GM12878 (cell line): ENCODE results near the gene PIP4K2B. TPM values are rescaled to one million over a fixed set of nuclear protein-coding genes. Genes with fewer than 3 reads are reported as not detected.

Experiments used
- ATAC-seq: fragments of 200-7000 bp; cut with Tn5 transposase; 3 replicates; pipeline ENCODE4 v1.9.1; 2020; ENCODE audit warnings: mild to moderate bottlenecking, moderate library complexity
- BruUV-seq: library from RNA; stranded (reverse); fragments of 400-500 nt; replicated peaks from 2 replicates; lab custom pipeline; 2021; lab: Mats Ljungman, UMichigan
- CTCF ChIA-PET: fragments of 300-600 bp; sonication (Branson Sonifier 250); formaldehyde crosslinking; extraction: SDS; loops from one replicate; lab custom pipeline; 2021; ENCODE audit warnings: inconsistent platforms; lab: Yijun Ruan, JAX
- POLR2A ChIA-PET: fragments of 350-600 bp; formaldehyde crosslinking; extraction: SDS; loops from one replicate; lab custom pipeline; 2021; ENCODE audit warnings: inconsistent platforms; lab: Charles Lee
- RAD21 ChIA-PET: fragments of 300-600 bp; sonication (Branson Sonifier 250); formaldehyde crosslinking; loops from one replicate; lab custom pipeline; 2023; ENCODE audit warnings: antibody characterized with exemption; ENCODE audit not compliant: unreplicated experiment; lab: Charles Lee
- SMC1A ChIA-PET: fragments of 300-600 bp; sonication (Branson Sonifier 250); formaldehyde crosslinking; loops from one replicate; lab custom pipeline; 2023; ENCODE audit not compliant: unreplicated experiment, uncharacterized antibody; lab: Charles Lee
- DNase-seq: peaks from one replicate; pipeline ENCODE4 v3.0.0-alpha.2; 2011; ENCODE audit warnings: low read depth, low spot score
- FAIRE-seq: peaks from 3 replicates; lab custom pipeline; 2011; peaks lifted over from hg19 to GRCh38; lab: Jason Lieb, UNC
- H2AFZ ChIP-seq: 2 replicates; pipeline ENCODE4 v1.6.0; 2011; ENCODE audit warnings: low read depth, low read length, control low read depth; ENCODE audit not compliant: control insufficient read depth
- H3K27ac ChIP-seq: 2 replicates; pipeline ENCODE4 v1.5.1; 2011; ENCODE audit warnings: control low read depth; ENCODE audit not compliant: control insufficient read depth, insufficient read depth
- H3K27me3 ChIP-seq, 2 experiments: replicated peaks in 1 of 2; 2 replicates each; pipeline versions ENCODE4 v1.6.0 to v1.6.1; 2011; ENCODE audit warnings: low read length in 1 of 2; ENCODE audit not compliant: control insufficient read depth in 2 of 2, insufficient read depth in 2 of 2
- H3K36me3 ChIP-seq, 2 experiments: 2 replicates each; pipeline ENCODE4 v1.5.1; 2011; ENCODE audit warnings: low read length in 1 of 2; ENCODE audit not compliant: control insufficient read depth in 2 of 2, insufficient read depth in 2 of 2
- H3K4me1 ChIP-seq: 2 replicates; pipeline ENCODE4 v1.6.1; 2011; ENCODE audit warnings: mild to moderate bottlenecking, low read length, moderate library complexity, mixed read lengths; ENCODE audit not compliant: control insufficient read depth, insufficient read depth
- H3K4me2 ChIP-seq: 2 replicates; pipeline ENCODE4 v1.6.0; 2011; ENCODE audit warnings: control low read depth; ENCODE audit not compliant: control insufficient read depth, insufficient read depth
- H3K4me3 ChIP-seq: fragments of 200-600 bp; sonication (generic); 2 replicates; pipeline ENCODE4 v1.5.1; 2016
- H3K79me2 ChIP-seq: 2 replicates; pipeline ENCODE4 v1.6.0; 2011; ENCODE audit warnings: low read length; ENCODE audit not compliant: control insufficient read depth, insufficient read depth
- H3K9ac ChIP-seq: 2 replicates; pipeline ENCODE4 v1.8.0; 2011; ENCODE audit warnings: low read length, control low read depth, mixed read lengths; ENCODE audit not compliant: control insufficient read depth, insufficient read depth
- H3K9me3 ChIP-seq: replicated peaks from 3 replicates; pipeline ENCODE4 v1.5.1; 2011; ENCODE audit warnings: mild to moderate bottlenecking, low read length; ENCODE audit not compliant: control insufficient read depth, insufficient read depth
- H4K20me1 ChIP-seq: 2 replicates; pipeline ENCODE4 v1.6.0; 2011; ENCODE audit not compliant: control insufficient read depth, insufficient read depth
- BCL11A ChIP-seq: IDR thresholded peaks from 2 replicates; pipeline ENCODE4 v1.6.1; 2011; ENCODE audit warnings: low read depth, low read length
- CBX5 ChIP-seq: sonication (generic); IDR thresholded peaks from 2 replicates; pipeline ENCODE4 v1.6.1; 2016; ENCODE audit warnings: low read depth, moderate library complexity, mild to moderate bottlenecking, inconsistent platforms
- CHD4 ChIP-seq: fragments of 200-600 bp; sonication (generic); IDR thresholded peaks from 2 replicates; pipeline ENCODE4 v1.6.1; 2016; ENCODE audit warnings: mild to moderate bottlenecking
- CREM ChIP-seq: IDR thresholded peaks from 2 replicates; pipeline ENCODE4 v1.6.1; 2014; ENCODE audit warnings: antibody characterized with exemption, low read depth
- NBN ChIP-seq: fragments of 450-650 bp; IDR thresholded peaks from 2 replicates; pipeline ENCODE4 v1.6.1; 2016
- SIN3A ChIP-seq: IDR thresholded peaks from 2 replicates; pipeline ENCODE4 v1.6.1; 2012; ENCODE audit warnings: low read depth, low read length, improper control_type of control experiment
- SKIL ChIP-seq: fragments of 450-650 bp; IDR thresholded peaks from 2 replicates; pipeline ENCODE4 v1.6.1; 2017; ENCODE audit warnings: mild to moderate bottlenecking, low read depth, inconsistent platforms; ENCODE audit not compliant: poor library complexity, severe bottlenecking
- ZBED1 ChIP-seq: IDR thresholded peaks from 2 replicates; pipeline ENCODE4 v1.6.1; 2016; ENCODE audit warnings: borderline replicate concordance
- ZNF384 ChIP-seq: IDR thresholded peaks from 2 replicates; pipeline ENCODE4 v1.6.1; 2012; ENCODE audit warnings: low read depth, mild to moderate bottlenecking, low read length, improper control_type of control experiment, borderline replicate concordance
- WGBS: methylation state at CpG from one replicate; pipeline ENCODE4 v1.1.6; 2016; ENCODE audit warnings: low lambda C conversion rate; ENCODE audit not compliant: insufficient replicate concordance, insufficient coverage; ENCODE audit errors: missing lambda C conversion rate; 5-methylcytosine and 5-hydroxymethylcytosine counted together
- in situ Hi-C: fragments of 300-500 bp; cut with MboI; formaldehyde crosslinking; loops from 9 replicates; pipeline ENCODE4 v1.14.3; 2018; ENCODE audit warnings: mixed read lengths
- intact Hi-C: fragments of 100-400 bp; cut with micrococcal nuclease; formaldehyde crosslinking; loops from one replicate; pipeline ENCODE4 v1.14.2; 2022; ENCODE audit not compliant: unreplicated experiment
- polyA plus RNA-seq, 11 experiments: library from polyadenylated mRNA; depleted of rRNA in 4 of 11; unstranded in 6 of 11; stranded (reverse) in 5 of 11; fragments of >200 nt; fragmentation: Nextera tagmentation in 4 of 11; fragmentation: Illumina TruSeq in 1 of 11; extraction: Ambion mirVana in 4 of 11; extraction: Trizol in 1 of 11; gene quantifications; 1 replicate in 1 of 11; 2 replicates in 10 of 11; pipeline versions ENCODE4 v1.2.1 to v1.2.3, GENCODE V29; 2011 to 2016; ENCODE audit warnings: inconsistent platforms in 2 of 11, missing spikeins in 2 of 11, low read depth in 1 of 11
- total RNA-seq, 4 experiments: library from RNA; depleted of rRNA in 3 of 4; stranded (reverse); fragments of >200 nt in 3 of 4; fragmentation: Illumina TruSeq in 1 of 4; extraction: Trizol in 1 of 4; gene quantifications; 2 replicates each; pipeline versions ENCODE4 v1.2.1 to v1.2.3, GENCODE V29; 2013 to 2021
- TF ChIP-seq, protein P1 (sequence below): IDR thresholded peaks from 2 replicates; pipeline ENCODE4 v1.6.1; 2011; ENCODE audit warnings: low read depth, low read length, improper control_type of control experiment, borderline replicate concordance

Gene PIP4K2B
- total and polyA plus RNA-seq, 10 of the 15 experiments (the other 5 are each of a cell fraction or from before 2014, with no cell fraction given) = 3.8 to 30.3 (median 18.2) TPM

DNA sequence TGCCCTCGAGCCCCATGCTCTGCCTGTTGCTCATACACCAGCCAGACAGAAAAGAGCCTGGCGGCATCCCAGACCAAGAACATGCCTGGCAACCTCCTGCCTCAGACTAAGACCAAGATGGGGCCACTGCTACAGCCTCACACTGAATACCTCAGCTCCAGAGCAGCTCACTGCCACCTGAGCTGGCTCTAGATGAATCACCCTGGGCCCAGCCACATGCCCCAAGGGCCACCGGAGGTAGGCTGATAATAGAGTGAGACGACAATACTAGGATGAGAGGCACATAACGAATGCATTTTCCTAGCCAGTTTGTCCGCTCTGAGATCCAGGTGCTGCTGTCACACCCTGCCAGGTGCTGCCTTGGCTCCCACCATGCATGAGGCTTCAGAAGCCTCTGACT, 13.0 kb downstream of the PIP4K2B start:
- Histone ChIP-seq H3K4me2 (no peak overlapping the region), H3K9me3 (no peaks in the 10 kb centered on the region), H3K4me3 (no peak overlapping the region), H4K20me1 (no peaks in the 10 kb centered on the region), H3K4me1 (no peaks in the 10 kb centered on the region; the same call in 1 of the 2 replicates), H3K27me3 (no peaks in the 10 kb centered on the region), H3K9ac (no peak overlapping the region), H3K27ac (no peak overlapping the region), H2AFZ (no peak overlapping the region), H3K36me3 (peaks cover 11 to 14% of the 10 kb centered on the region in 2 experiments; a peak in 3 of 4 replicates), H3K79me2 (no peaks in the 10 kb centered on the region; the same call in 1 of the 2 replicates)
- ATAC-seq (no peak), DNase-seq (no peak), FAIRE-seq (no peak)
- intact Hi-C loops = no loop called here
- TF ChIP-seq ZBED1 (no peak), BCL11A (no peak), CREM (no peak), ZNF384 (no peak), NBN (no peak), CHD4 (no peak), SKIL (no peak), CBX5 (no peak), SIN3A (no peak)
- TF ChIP-seq, protein P1, sequence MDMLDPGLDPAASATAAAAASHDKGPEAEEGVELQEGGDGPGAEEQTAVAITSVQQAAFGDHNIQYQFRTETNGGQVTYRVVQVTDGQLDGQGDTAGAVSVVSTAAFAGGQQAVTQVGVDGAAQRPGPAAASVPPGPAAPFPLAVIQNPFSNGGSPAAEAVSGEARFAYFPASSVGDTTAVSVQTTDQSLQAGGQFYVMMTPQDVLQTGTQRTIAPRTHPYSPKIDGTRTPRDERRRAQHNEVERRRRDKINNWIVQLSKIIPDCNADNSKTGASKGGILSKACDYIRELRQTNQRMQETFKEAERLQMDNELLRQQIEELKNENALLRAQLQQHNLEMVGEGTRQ = no peak
- no TSS peak for BruUV-seq
- 88% methylated on average over 6 of the region's 6 CpGs for WGBS
- RAD21 ChIA-PET = no interaction called here
- SMC1A ChIA-PET = no interaction called here
- POLR2A ChIA-PET = no interaction called here
- CTCF ChIA-PET = interaction anchor here (0.5 kb wide), 1 partner anchor 138 kb away, joined by 3 read pairs; no protein-coding TSS in a partner anchor
- in situ Hi-C loops = no loop called here
